ENCODE data around the gene EHD3. TPM values are rescaled to one million over a fixed set of nuclear protein-coding genes. Genes with fewer than 3 reads are reported as not detected.

Gene EHD3
- total RNA-seq, 1 donor from 2014 or later, result 3.9 TPM

DNA sequence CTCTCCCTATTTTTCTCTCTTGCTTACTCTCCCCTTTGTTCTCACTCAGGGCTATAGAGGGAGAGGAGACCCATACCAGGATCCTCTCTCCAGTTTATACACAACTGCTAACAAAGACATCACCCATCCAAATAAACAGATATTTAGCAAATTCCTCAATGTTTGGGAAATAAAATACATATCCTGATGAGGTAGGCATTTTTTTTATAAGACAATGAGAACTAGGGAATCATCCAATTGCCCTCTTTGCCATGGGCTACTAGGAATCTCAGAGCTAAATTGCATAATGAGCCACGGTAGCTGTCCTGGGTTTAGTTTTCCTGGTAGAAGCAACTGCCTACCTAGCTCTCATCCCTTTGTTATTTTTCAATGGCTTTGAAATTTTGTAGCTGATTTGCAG lies 43.8 kb upstream of the EHD3 start:
- Histone ChIP-seq H3K4me1 (no peaks in the 10 kb centered on the region), H3K27ac (no peak overlapping the region), H3K9me3 (ENCODE audit: low read depth) (no peaks in the 10 kb centered on the region), H3K4me2 (no peak overlapping the region), H2AFZ (replicated peaks) (no peak overlapping the region), H4K20me1 (ENCODE audit: low read depth) (no peaks in the 10 kb centered on the region), H3K4me3 (no peak overlapping the region), H3K79me2 (ENCODE audit: low read depth) (no peaks in the 10 kb centered on the region), H3K9ac (no peak overlapping the region), H3K27me3 (peaks cover 6% of the 10 kb centered on the region), H3K36me3 (no peaks in the 10 kb centered on the region), H3F3A (ENCODE audit: low read depth) (no peaks in the 10 kb centered on the region)
- no peak overlapping the region for H3K27ac Mint-ChIP-seq
- TF ChIP-seq CTCF (IDR thresholded peaks at IDR 0.05) (no peak), EZH2phosphoT487 (IDR thresholded peaks at IDR 0.05) (no peak)
- H3K36me3 Mint-ChIP-seq, result no peaks in the 10 kb centered on the region
- H3K9me3 Mint-ChIP-seq, result no peaks in the 10 kb centered on the region
- H3K4me1 Mint-ChIP-seq, result no peaks in the 10 kb centered on the region
- peaks cover 5% of the 10 kb centered on the region for H3K27me3 Mint-ChIP-seq (ENCODE audit: insufficient read depth, low read depth)
- DNase-seq (ENCODE audit: low spot score), result no peak
- H3K4me3 Mint-ChIP-seq, result no peak overlapping the region

DNA sequence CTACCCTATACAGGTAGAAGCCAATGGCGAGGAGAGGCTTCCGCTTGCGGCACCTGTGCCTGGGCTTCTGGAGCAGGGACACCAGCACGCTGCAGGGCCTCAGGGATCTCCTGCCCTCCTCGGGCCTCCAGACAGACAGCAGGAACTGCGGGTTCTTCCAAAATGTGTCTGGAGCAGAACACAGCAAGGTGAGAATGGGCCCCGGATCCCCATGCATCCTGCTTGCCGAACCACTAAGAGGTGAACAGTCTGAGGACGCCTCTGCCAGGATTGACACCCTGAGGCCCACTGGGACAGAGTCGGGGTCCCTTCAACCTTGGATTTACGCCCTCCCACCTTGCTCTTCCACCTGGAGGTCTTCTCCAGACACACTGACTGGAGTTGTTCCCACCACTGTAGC lies 42.0 kb upstream of the EHD3 start:
- H3K4me3 Mint-ChIP-seq, result no peak overlapping the region
- no peak for DNase-seq (ENCODE audit: low spot score)
- no peaks in the 10 kb centered on the region for H3K27me3 ChIP-seq
- H3K27me3 Mint-ChIP-seq (ENCODE audit: insufficient read depth, low read depth), result peaks cover 5% of the 10 kb centered on the region
- no peaks in the 10 kb centered on the region for H3K4me1 Mint-ChIP-seq
- no peak overlapping the region for H3K4me3 ChIP-seq
- no peaks in the 10 kb centered on the region for H3K79me2 ChIP-seq (ENCODE audit: low read depth)
- no peaks in the 10 kb centered on the region for H3K9me3 ChIP-seq (ENCODE audit: low read depth)
- H3K27ac ChIP-seq, result no peak overlapping the region
- no peaks in the 10 kb centered on the region for H3K9me3 Mint-ChIP-seq
- TF ChIP-seq EZH2 (IDR thresholded peaks at IDR 0.05), result no peak
- H3K9ac ChIP-seq, result no peak overlapping the region
- H2AFZ ChIP-seq (replicated peaks), result no peak overlapping the region
- no peaks in the 10 kb centered on the region for H3K36me3 ChIP-seq
- no peaks in the 10 kb centered on the region for H4K20me1 ChIP-seq (ENCODE audit: low read depth)
- H3K4me2 ChIP-seq, result no peak overlapping the region
- no peaks in the 10 kb centered on the region for H3K36me3 Mint-ChIP-seq
- H3F3A ChIP-seq (ENCODE audit: low read depth), result no peaks in the 10 kb centered on the region
- no peaks in the 10 kb centered on the region for H3K4me1 ChIP-seq
- no peak overlapping the region for H3K27ac Mint-ChIP-seq

DNA sequence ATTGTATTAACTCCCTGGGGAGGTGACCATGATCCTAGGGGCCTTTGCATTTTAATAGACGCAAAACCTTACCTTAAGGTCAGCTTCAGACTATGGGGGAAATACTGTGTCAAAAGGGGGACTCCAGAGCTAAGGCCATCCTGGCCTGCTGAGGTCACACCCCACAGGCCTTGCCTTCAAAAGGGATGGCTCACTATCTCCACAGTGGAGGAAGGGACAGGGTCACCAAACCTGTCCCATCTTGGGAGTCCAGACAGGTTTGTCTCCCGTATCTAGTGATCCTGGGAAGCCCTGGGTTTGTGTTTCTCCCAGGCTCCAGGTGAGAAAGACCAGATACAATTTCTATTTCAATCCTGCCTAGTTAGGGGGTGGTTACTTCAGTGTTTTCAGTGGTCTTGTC lies 41.6 kb upstream of the EHD3 start:
- no peak overlapping the region for H3K4me3 ChIP-seq
- H3K79me2 ChIP-seq (ENCODE audit: low read depth), result no peaks in the 10 kb centered on the region
- no peaks in the 10 kb centered on the region for H3K9me3 Mint-ChIP-seq
- H3K36me3 ChIP-seq, result no peaks in the 10 kb centered on the region
- no peaks in the 10 kb centered on the region for H4K20me1 ChIP-seq (ENCODE audit: low read depth)
- no peaks in the 10 kb centered on the region for H3K4me1 Mint-ChIP-seq
- H3K9ac ChIP-seq, result no peak overlapping the region
- no peak overlapping the region for H3K27ac Mint-ChIP-seq
- no peak overlapping the region for H3K4me2 ChIP-seq
- no peaks in the 10 kb centered on the region for H3F3A ChIP-seq (ENCODE audit: low read depth)
- DNase-seq (ENCODE audit: low spot score), result no peak
- no peaks in the 10 kb centered on the region for H3K9me3 ChIP-seq (ENCODE audit: low read depth)
- peaks cover 5% of the 10 kb centered on the region for H3K27me3 Mint-ChIP-seq (ENCODE audit: insufficient read depth, low read depth)
- H3K27ac ChIP-seq, result no peak overlapping the region
- H3K36me3 Mint-ChIP-seq, result no peaks in the 10 kb centered on the region
- H2AFZ ChIP-seq (replicated peaks), result no peak overlapping the region
- no peak for TF ChIP-seq CTCF (IDR thresholded peaks at IDR 0.05)
- no peak for TF ChIP-seq EZH2 (IDR thresholded peaks at IDR 0.05)
- TF ChIP-seq EZH2phosphoT487 (IDR thresholded peaks at IDR 0.05), result no peak
- no peaks in the 10 kb centered on the region for H3K27me3 ChIP-seq
- H3K4me1 ChIP-seq, result no peaks in the 10 kb centered on the region
- H3K4me3 Mint-ChIP-seq, result no peak overlapping the region

GRCh38 chr2:31192851-31193392 lies 41.0 kb upstream of the EHD3 start:
- H3K9ac ChIP-seq, result no peak overlapping the region
- Mint-ChIP-seq H3K4me1 (no peaks in the 10 kb centered on the region), H3K9me3 (no peaks in the 10 kb centered on the region), H3K36me3 (no peaks in the 10 kb centered on the region), H3K27me3 (ENCODE audit: insufficient read depth, low read depth) (peaks cover 5% of the 10 kb centered on the region), H3K4me3 (no peak overlapping the region), H3K27ac (no peak overlapping the region)
- no peaks in the 10 kb centered on the region for H4K20me1 ChIP-seq (ENCODE audit: low read depth)
- no peaks in the 10 kb centered on the region for H3K36me3 ChIP-seq
- peak; percentile 30 for DNase-seq (ENCODE audit: low spot score)
- H3K27ac ChIP-seq, result no peak overlapping the region
- H3K27me3 ChIP-seq, result no peaks in the 10 kb centered on the region
- no peaks in the 10 kb centered on the region for H3K9me3 ChIP-seq (ENCODE audit: low read depth)
- TF ChIP-seq EZH2 (IDR thresholded peaks at IDR 0.05) (no peak), CTCF (IDR thresholded peaks at IDR 0.05) (peak; percentile 33)
- no peak overlapping the region for H3K4me3 ChIP-seq
- no peaks in the 10 kb centered on the region for H3K4me1 ChIP-seq
- no peaks in the 10 kb centered on the region for H3F3A ChIP-seq (ENCODE audit: low read depth)
- no peak overlapping the region for H3K4me2 ChIP-seq
- no peak overlapping the region for H2AFZ ChIP-seq (replicated peaks)
- H3K79me2 ChIP-seq (ENCODE audit: low read depth), result no peaks in the 10 kb centered on the region
